Neural progenitor cell (in vitro differentiated cells): ENCODE data around the gene PHACTR4. TPM values are rescaled to one million over a fixed set of nuclear protein-coding genes. Genes with fewer than 3 reads are reported as not detected.
"Not testable (repeated sequence)": the region's sequence is repeated elsewhere in the genome, so short reads cannot be mapped to it uniquely, and the experiment has no call there.

Source experiments
- DNase-seq: peaks from one replicate; pipeline ENCODE4 v3.0.0-alpha.2; 2016; ENCODE audit warnings: low spot score
- H2AFZ ChIP-seq: fragments of 200-600 bp; sonication (generic); replicated peaks from 2 replicates; pipeline ENCODE4 v1.6.1; 2016; ENCODE audit warnings: antibody characterized with exemption
- H3F3A ChIP-seq: fragments of 200-600 bp; sonication (generic); 2 replicates; pipeline ENCODE4 v1.6.1; 2016; ENCODE audit warnings: antibody characterized with exemption, low read depth
- H3K27ac ChIP-seq: fragments of 200-600 bp; sonication (generic); 2 replicates; pipeline ENCODE4 v1.5.1; 2016; ENCODE audit warnings: mild to moderate bottlenecking
- H3K27me3 ChIP-seq: fragments of 200-600 bp; sonication (generic); 2 replicates; pipeline ENCODE4 v1.6.1; 2016; ENCODE audit warnings: mild to moderate bottlenecking, moderate library complexity
- H3K36me3 ChIP-seq: fragments of 200-600 bp; sonication (generic); 2 replicates; pipeline ENCODE4 v1.5.1; 2016
- H3K4me1 ChIP-seq: fragments of 200-600 bp; sonication (generic); 2 replicates; pipeline ENCODE4 v1.6.1; 2016; ENCODE audit warnings: mixed run types
- H3K4me2 ChIP-seq: fragments of 200-600 bp; sonication (generic); 2 replicates; pipeline ENCODE4 v1.6.1; 2016
- H3K4me3 ChIP-seq: fragments of 200-600 bp; sonication (generic); 2 replicates; pipeline ENCODE4 v1.5.1; 2016
- H3K79me2 ChIP-seq: fragments of 200-600 bp; sonication (generic); 2 replicates; pipeline ENCODE4 v1.6.1; 2016; ENCODE audit warnings: low read depth
- H3K9ac ChIP-seq: fragments of 200-600 bp; sonication (generic); 2 replicates; pipeline ENCODE4 v1.6.1; 2016
- H3K9me3 ChIP-seq: fragments of 200-600 bp; sonication (generic); 2 replicates; pipeline ENCODE4 v1.5.1; 2016; ENCODE audit warnings: low read depth
- H4K20me1 ChIP-seq: fragments of 200-600 bp; sonication (generic); 2 replicates; pipeline ENCODE4 v1.6.1; 2016; ENCODE audit warnings: low read depth
- H3K27ac Mint-ChIP-seq: 3 replicates; pipeline ENCODE4 v1.8.0; 2021; ENCODE audit warnings: mixed read lengths
- H3K27me3 Mint-ChIP-seq: 2 replicates; pipeline ENCODE4 v1.8.0; 2022; ENCODE audit warnings: low read depth, mild to moderate bottlenecking, inconsistent platforms, moderate library complexity, mixed read lengths; ENCODE audit not compliant: insufficient read depth
- H3K36me3 Mint-ChIP-seq: 3 replicates; pipeline ENCODE4 v1.8.0; 2021; ENCODE audit warnings: mixed read lengths
- H3K4me1 Mint-ChIP-seq: 3 replicates; pipeline ENCODE4 v1.8.0; 2021; ENCODE audit warnings: mixed read lengths
- H3K4me3 Mint-ChIP-seq: 3 replicates; pipeline ENCODE4 v1.8.0; 2021; ENCODE audit warnings: mild to moderate bottlenecking, moderate library complexity, mixed read lengths
- H3K9me3 Mint-ChIP-seq: 3 replicates; pipeline ENCODE4 v1.8.0; 2020; ENCODE audit warnings: mixed read lengths
- EZH2 ChIP-seq: fragments of 200-600 bp; sonication (generic); IDR thresholded peaks from 2 replicates; pipeline ENCODE4 v1.6.1; 2017; ENCODE audit warnings: antibody characterized with exemption, mild to moderate bottlenecking, moderate library complexity
- EZH2phosphoT487 ChIP-seq: fragments of 200-600 bp; sonication (generic); IDR thresholded peaks from 2 replicates; pipeline ENCODE4 v1.6.1; 2017; ENCODE audit warnings: antibody characterized with exemption
- total RNA-seq: library from RNA; depleted of rRNA; stranded (reverse); fragments of >200 nt; gene quantifications from 2 replicates; pipeline ENCODE4 v1.2.3, GENCODE V29; 2015; ENCODE audit warnings: low replicate concordance
- TF ChIP-seq, protein P1 (sequence below): fragments of 200-600 bp; sonication (generic); IDR thresholded peaks from 2 replicates; pipeline ENCODE4 v1.5.1; 2017; ENCODE audit warnings: antibody characterized with exemption, mild to moderate bottlenecking

The PHACTR4 gene
- total RNA-seq, 1 donor from 2014 or later: 34.0 TPM

DNA sequence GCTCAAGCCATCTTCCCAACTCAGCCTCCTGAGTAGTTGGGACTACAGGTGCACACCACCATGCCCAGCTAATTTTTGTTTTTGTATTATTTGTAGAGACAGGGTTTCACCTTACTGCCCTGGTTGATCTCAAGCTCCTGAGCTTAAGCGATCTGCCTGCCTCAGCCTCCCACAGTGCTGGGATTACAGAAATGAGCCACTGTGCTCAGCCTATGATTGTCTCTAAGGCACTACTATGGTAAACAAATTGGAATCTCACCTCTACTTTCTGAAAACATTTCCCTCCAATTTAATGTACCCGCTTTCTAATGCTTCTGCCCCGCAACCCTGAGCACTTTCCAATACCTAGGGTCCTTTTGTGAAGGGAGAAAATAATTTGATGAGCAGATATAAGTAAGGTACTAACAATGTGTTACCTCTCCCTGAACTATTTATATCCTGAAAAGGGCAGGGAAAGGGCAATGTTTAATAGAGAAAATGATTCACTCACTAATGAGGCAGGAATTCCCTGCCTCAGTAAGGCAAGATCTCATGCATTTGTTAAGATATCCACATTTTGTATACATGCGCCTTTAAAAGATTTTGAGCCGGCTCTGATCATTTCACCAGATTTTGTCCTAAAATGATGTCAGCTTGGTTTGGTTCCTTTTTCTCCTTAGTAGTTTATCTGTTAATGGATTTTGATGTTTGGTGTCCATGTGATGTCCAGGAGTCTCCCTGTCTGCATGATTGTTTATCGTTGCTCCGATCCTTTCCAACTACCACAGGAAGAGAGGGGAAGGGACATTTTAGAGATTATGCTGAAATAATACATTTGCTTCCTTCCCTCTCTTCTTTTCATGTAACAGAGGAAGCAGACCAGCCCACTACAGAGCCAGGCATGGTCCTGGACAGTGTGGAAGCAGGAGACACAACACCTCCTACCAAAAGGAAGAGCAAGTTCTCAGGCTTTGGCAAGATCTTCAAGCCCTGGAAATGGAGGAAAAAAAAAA is 89.0 kb downstream of the PHACTR4 start:
- Mint-ChIP-seq H3K36me3 (peaks cover 11% of the 10 kb centered on the region), H3K9me3 (no peaks in the 10 kb centered on the region), H3K27ac (no peak overlapping the region), H3K27me3 (peaks cover 3% of the 10 kb centered on the region), H3K4me1 (peaks cover 3% of the 10 kb centered on the region), H3K4me3 (no peak overlapping the region)
- H4K20me1 ChIP-seq: peaks cover 8% of the 10 kb centered on the region
- H3K9me3 ChIP-seq: no peaks in the 10 kb centered on the region
- no peak overlapping the region for H3K4me2 ChIP-seq
- peaks cover 7% of the 10 kb centered on the region for H3K36me3 ChIP-seq
- H3K79me2 ChIP-seq: peaks cover 10% of the 10 kb centered on the region
- H3K9ac ChIP-seq: no peak overlapping the region
- peak overlapping the region; percentile 1 for H3K27ac ChIP-seq
- TF ChIP-seq EZH2 (no peak), EZH2phosphoT487 (no peak)
- TF ChIP-seq, protein P1, sequence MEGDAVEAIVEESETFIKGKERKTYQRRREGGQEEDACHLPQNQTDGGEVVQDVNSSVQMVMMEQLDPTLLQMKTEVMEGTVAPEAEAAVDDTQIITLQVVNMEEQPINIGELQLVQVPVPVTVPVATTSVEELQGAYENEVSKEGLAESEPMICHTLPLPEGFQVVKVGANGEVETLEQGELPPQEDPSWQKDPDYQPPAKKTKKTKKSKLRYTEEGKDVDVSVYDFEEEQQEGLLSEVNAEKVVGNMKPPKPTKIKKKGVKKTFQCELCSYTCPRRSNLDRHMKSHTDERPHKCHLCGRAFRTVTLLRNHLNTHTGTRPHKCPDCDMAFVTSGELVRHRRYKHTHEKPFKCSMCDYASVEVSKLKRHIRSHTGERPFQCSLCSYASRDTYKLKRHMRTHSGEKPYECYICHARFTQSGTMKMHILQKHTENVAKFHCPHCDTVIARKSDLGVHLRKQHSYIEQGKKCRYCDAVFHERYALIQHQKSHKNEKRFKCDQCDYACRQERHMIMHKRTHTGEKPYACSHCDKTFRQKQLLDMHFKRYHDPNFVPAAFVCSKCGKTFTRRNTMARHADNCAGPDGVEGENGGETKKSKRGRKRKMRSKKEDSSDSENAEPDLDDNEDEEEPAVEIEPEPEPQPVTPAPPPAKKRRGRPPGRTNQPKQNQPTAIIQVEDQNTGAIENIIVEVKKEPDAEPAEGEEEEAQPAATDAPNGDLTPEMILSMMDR: no peak
- H3K27me3 ChIP-seq: no peaks in the 10 kb centered on the region
- no peaks in the 10 kb centered on the region for H3K4me1 ChIP-seq
- H3F3A ChIP-seq: peaks cover 4% of the 10 kb centered on the region
- H2AFZ ChIP-seq: no peak overlapping the region
- H3K4me3 ChIP-seq: no peak overlapping the region
- DNase-seq: no peak

DNA sequence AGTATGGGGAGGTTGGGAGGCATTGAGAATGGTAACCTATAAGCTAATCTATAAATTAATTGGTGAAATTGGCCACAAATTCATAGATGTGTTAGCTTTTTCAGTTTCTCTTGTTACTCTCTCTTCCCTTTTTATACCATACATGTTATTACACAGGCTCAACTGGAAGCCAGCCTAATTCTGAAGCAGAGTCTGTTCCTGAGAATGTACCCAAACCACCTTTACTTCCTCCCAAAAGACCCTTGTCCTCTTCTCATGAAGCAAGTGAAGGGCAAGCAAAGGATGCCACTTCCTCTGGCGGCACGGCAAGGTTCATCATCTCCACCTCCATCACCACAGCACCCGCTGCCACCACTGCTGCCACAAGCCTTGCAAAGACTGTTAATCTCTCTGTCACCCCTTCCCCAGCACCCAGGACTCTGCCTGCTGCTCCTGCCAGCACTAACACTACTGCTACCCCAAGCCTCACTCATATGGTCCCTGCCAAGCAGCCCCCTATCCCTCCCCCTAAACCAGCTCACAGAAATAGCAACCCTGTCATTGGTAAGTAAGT is 96.8 kb downstream of the PHACTR4 start:
- H2AFZ ChIP-seq: no peak overlapping the region
- no peaks in the 10 kb centered on the region for H4K20me1 ChIP-seq
- TF ChIP-seq EZH2 (no peak), EZH2phosphoT487 (no peak)
- TF ChIP-seq, protein P1: no peak
- no peaks in the 10 kb centered on the region for H3F3A ChIP-seq
- Mint-ChIP-seq H3K27me3 (peaks cover 4% of the 10 kb centered on the region), H3K9me3 (no peaks in the 10 kb centered on the region), H3K36me3 (peaks cover 24% of the 10 kb centered on the region), H3K27ac (no peak overlapping the region), H3K4me3 (no peak overlapping the region), H3K4me1 (no peaks in the 10 kb centered on the region)
- no peak overlapping the region for H3K9ac ChIP-seq
- no peak for DNase-seq
- no peaks in the 10 kb centered on the region for H3K27me3 ChIP-seq
- no peak overlapping the region for H3K4me2 ChIP-seq
- H3K9me3 ChIP-seq: no peaks in the 10 kb centered on the region
- H3K4me3 ChIP-seq: no peak overlapping the region
- H3K79me2 ChIP-seq: no peaks in the 10 kb centered on the region
- H3K36me3 ChIP-seq: peaks cover 5% of the 10 kb centered on the region
- H3K27ac ChIP-seq: no peak overlapping the region
- no peaks in the 10 kb centered on the region for H3K4me1 ChIP-seq

DNA sequence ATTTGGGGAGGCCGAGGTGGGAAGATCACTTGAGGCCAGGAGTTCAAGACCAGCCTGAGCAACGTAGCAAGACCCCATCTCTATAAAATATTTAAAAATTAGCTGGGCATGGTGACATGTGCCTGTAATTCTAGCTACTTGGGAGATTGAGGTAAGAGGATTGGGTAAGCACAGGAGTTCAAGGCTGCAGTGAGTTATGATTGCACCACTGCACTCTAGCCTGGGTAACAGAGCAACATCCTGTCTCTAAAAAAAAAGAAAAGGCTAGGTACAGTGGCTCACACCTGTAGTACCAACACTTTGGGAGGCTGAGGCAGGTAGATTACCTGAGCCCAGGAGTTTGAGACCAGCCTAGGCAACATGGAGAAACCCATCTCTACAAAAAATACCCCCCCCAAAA is 100.6 kb downstream of the PHACTR4 start:
- peaks cover 21% of the 10 kb centered on the region for H3K36me3 Mint-ChIP-seq

DNA sequence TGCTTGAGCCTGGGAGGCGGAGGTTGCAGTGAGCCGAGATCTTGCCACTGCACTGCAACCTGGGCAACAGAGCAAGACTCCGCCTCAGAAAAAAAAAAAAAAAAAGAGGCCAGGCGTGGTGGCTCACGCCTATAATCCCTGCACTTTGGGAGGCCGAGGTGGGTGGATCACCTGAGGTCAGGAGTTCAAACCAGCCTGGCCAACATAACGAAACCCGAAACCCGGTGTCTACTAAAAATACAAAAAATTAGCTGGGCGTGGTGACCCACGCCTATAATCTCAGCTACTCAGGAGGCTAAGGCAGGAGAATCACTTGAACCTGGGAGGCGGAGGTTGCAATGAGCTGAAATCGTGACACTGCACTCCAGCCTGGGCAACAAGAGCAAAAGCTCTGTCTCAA is 110.0 kb downstream of the PHACTR4 start:
- H3K9me3 ChIP-seq, H3K4me1 Mint-ChIP-seq, H3K4me3 Mint-ChIP-seq, DNase-seq, H3K27me3 ChIP-seq, H3K27ac ChIP-seq, H2AFZ ChIP-seq, H3K9ac ChIP-seq, H3K9me3 Mint-ChIP-seq, H3K4me1 ChIP-seq, H3K27ac Mint-ChIP-seq, H3F3A ChIP-seq, H3K4me3 ChIP-seq, H3K4me2 ChIP-seq, H4K20me1 ChIP-seq, H3K79me2 ChIP-seq, H3K27me3 Mint-ChIP-seq: not testable (repeated sequence)
- peaks cover 24% of the 10 kb centered on the region for H3K36me3 Mint-ChIP-seq
- peaks cover 12% of the 10 kb centered on the region for H3K36me3 ChIP-seq

More for the DNA sequence above, 100.6 kb downstream of the PHACTR4 start:
- H3K27me3 ChIP-seq: no peaks in the 10 kb centered on the region
- H3K27ac ChIP-seq: no peak overlapping the region
- no peak overlapping the region for H2AFZ ChIP-seq
- H3K79me2 ChIP-seq: no peaks in the 10 kb centered on the region
- no peaks in the 10 kb centered on the region for H3K4me1 Mint-ChIP-seq
- no peak overlapping the region for H3K27ac Mint-ChIP-seq
- H4K20me1 ChIP-seq: no peaks in the 10 kb centered on the region
- peaks cover 1% of the 10 kb centered on the region for H3K27me3 Mint-ChIP-seq
- no peak overlapping the region for H3K4me3 ChIP-seq
- H3K9me3 Mint-ChIP-seq: no peaks in the 10 kb centered on the region
- no peaks in the 10 kb centered on the region for H3K4me1 ChIP-seq
- no peak overlapping the region for H3K4me3 Mint-ChIP-seq
- DNase-seq: no peak
- H3K36me3 ChIP-seq: peaks cover 5% of the 10 kb centered on the region
- H3K9me3 ChIP-seq: no peaks in the 10 kb centered on the region
- H3F3A ChIP-seq: no peaks in the 10 kb centered on the region
- no peak overlapping the region for H3K9ac ChIP-seq
- TF ChIP-seq EZH2phosphoT487 (no peak), EZH2 (no peak)
- TF ChIP-seq, protein P1: no peak
- no peak overlapping the region for H3K4me2 ChIP-seq
